Lower leg skin (tissue), 3 donors: ENCODE measurements around the gene OSBPL9.

Experiments
- POLR2A ChIP-seq, 2 donors: fragments of 450-650 bp; IDR thresholded peaks; one replicate each; pipeline ENCODE4 v1.6.1; 2016 to 2017; ENCODE audit warnings: antibody characterized with exemption in 2 of 2, mild to moderate bottlenecking in 1 of 2, moderate library complexity in 1 of 2
- TF ChIP-seq, protein P1 (sequence below), 3 donors: fragments of 450-650 bp; IDR thresholded peaks; one replicate each; pipeline ENCODE4 v1.5.1; 2016; ENCODE audit warnings: antibody characterized with exemption in 3 of 3, mild to moderate bottlenecking in 3 of 3, moderate library complexity in 2 of 3

DNA sequence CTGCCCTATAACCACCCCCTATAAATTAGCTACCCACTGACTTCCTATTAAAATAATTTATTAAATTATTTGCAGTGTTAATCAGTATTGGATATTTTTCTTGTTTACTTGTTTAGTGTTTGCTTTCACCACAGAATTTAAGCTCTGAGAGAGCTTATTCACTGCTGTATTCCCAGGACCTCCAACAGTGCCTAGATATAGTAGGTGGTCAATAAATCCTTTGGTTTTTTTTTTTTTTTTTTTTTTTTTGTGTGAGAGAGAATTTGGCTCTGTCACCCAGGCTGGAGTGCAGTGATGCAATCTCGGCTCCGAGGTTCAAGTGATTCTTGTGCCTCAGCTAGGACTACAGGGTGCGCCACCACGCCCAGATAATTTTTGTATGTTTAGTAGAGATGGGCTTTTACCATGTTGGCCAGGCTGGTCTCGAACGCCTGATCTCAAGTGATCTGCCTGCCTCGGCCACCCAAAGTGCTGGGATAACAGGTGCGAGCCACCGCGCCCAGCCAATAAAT lies 1.1 kb upstream of the OSBPL9 start:
- TF ChIP-seq, protein P1, sequence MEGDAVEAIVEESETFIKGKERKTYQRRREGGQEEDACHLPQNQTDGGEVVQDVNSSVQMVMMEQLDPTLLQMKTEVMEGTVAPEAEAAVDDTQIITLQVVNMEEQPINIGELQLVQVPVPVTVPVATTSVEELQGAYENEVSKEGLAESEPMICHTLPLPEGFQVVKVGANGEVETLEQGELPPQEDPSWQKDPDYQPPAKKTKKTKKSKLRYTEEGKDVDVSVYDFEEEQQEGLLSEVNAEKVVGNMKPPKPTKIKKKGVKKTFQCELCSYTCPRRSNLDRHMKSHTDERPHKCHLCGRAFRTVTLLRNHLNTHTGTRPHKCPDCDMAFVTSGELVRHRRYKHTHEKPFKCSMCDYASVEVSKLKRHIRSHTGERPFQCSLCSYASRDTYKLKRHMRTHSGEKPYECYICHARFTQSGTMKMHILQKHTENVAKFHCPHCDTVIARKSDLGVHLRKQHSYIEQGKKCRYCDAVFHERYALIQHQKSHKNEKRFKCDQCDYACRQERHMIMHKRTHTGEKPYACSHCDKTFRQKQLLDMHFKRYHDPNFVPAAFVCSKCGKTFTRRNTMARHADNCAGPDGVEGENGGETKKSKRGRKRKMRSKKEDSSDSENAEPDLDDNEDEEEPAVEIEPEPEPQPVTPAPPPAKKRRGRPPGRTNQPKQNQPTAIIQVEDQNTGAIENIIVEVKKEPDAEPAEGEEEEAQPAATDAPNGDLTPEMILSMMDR (IDR thresholded peaks at IDR 0.05) = no peak
- no peak for TF ChIP-seq POLR2A (IDR thresholded peaks at IDR 0.05)
